ENCODE results near the gene IQSEC2.
A peak's percentile ranks its signal among the peaks of the same experiment; 100 is the strongest.

Gene IQSEC2

DNA sequence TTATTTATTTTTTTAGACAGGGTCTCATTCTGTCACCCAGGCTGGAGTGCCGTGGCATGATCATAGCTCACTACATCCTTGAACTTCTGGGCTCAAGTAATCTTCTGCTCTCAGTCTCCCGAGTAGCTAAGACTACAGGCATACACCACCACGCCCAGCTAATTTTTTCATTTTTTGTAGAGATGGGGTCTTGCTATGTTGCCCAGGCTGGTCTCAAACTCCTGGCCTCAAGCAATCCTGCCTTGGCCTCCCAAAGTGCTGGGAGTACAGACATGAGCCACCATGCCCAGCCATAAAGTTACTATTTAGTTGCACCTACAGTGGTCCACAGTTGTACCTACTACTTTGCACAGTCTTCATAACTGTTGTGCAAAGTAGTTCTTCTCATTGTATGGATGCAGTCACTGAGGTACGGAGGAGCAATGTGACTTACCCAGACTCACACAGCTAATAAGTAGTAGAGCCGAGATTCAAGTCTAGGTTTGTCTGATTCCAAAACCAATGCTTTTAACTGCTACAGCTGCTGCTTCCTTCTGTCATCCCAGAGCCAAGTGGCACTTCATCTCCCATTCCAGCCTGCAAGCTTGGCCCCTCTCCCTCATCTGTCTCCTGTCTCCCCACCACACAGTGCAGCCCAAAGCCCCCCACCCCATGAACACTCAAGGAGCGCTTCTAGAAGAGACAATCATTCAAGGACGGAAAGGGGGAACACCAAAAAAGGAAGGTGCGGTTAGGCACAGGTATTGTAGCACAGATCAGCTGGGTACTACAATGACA is 24.0 kb upstream of the IQSEC2 start:
- no peak for DNase-seq

DNA sequence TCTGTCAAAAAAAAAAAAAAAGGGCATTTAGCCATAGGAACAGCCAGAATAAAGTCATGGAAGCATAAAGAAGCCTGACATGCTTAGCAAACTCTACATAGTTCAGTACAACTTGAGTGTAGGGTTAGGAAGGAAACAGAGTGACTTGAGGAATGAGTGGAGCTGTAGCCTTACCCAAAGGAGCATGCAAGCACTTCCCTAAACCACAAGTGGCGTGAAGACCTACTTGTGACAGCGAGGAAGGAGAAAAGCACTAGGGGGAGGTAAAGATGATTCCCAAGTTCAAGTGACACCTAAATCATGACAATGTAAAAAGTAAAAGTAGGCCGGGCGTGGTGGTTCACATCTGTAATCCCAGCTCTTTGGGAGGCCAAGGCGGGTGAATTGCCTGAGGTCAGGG is 21.8 kb upstream of the IQSEC2 start:
- DNase-seq = no peak

DNA sequence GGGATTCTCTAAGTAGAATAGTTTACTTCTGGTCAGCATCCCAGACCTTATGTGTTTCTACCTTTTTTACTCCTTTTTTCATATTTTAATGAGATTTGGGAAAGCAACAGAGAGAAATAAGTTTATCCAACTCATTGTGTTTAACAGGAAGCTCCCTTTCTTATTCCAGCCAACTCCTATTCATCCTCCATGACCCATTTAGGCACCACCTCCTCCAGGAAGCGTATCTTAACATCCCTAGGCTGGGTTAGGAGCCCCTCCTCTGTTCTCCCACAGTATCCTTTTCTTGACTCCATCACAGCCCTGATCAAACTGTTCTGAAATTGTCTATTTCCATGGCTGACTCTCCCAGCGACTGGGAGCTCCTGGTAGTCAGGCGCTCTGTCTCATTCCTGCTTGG is 18.8 kb upstream of the IQSEC2 start:
- no peak for DNase-seq

DNA sequence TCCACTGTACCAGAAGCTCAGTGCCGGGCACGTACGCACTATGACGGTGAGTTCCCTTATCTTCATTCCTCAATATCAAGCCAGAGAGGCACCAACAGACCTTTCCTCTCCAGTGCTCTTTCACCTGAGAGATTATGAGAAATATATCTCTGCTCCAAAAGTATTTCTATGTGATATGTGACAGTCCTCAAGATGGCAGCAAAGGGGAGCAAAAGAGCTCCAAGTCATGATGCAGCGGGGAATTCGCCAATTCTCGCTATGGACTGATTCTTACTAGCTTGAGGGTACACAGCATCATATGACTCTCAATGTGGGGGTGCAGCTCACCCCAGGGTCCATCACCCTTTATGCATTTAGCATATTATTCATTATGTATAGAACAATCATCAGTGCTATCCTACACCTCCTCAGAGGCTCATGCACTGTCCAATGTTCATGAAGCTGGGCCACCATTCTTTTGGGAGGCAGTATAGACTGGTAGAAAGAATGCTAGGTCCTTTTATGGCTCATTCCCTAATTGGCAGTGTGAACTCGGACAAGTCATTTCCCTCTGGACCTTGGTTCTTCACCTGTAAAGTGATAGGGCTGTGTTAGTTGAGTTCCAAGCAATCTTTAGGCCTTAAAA is 12.8 kb upstream of the IQSEC2 start:
- DNase-seq = no peak

DNA sequence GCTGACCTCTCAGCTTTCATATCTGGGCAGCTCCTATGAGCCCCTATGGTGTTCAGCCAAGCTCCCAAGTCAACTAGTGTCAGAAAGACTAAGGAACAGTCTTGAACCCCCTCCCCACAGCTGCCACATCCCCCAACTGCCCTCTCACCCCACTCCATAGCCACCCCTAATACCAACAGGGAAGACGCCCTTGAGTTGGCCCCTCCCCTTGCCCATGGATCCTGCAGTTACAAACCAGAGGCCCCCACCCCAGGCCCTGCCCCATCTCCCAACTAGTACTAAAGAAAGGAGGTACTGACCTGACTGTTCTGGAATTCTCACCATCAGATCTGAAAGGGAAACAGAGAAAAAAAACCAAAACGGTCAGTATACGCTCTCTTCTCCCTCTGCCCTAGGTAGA is 10.2 kb upstream of the IQSEC2 start:
- DNase-seq = no peak

DNA sequence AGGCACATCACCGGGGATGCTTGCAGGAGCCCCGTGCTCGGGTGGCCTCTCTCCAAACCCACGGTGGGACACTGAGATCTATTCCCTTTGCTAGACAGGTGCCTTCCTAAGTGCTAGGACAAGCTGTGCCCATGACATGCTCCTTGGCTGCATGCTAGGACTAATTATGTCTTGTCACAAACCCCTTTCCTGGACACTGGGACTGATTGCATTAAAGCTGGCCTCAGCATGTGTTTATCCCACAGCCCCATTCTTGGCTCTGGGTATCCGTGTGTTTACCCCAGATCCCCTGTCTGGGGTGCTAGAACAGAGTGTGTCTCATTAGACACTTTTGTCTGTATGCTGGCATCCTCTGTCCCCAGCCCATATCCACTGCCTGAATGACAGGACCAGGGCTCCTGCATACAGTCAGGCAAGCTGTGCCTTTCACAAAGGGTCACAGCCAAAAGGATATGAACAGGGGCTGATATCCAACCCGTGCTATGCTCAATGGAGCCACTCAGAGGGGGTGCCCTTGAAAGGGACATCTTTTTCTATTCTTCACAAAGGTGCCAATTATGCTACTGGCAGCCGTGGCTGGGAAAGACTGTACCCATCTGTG is 9.2 kb upstream of the IQSEC2 start:
- no peak for DNase-seq

DNA sequence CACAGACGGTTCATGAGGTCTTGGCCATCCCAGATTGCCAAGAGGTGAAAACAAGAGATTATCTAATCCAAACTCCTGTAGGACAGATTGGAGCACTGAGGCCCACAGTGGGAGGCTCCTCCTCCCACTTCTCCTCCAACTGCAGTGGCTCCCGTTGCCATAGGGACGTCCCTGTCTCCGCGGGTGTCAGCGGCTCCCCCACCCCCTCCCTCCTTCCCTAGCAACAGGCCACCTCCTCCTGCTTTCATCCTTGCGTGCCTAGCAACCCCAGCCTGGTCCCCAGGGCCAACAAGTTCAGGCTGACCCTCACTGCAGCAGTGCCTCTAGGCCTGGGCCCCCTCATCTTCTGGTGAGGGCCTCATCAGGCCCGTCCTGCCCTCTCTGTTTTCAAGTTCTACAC is 6.8 kb upstream of the IQSEC2 start:
- DNase-seq = no peak

DNA sequence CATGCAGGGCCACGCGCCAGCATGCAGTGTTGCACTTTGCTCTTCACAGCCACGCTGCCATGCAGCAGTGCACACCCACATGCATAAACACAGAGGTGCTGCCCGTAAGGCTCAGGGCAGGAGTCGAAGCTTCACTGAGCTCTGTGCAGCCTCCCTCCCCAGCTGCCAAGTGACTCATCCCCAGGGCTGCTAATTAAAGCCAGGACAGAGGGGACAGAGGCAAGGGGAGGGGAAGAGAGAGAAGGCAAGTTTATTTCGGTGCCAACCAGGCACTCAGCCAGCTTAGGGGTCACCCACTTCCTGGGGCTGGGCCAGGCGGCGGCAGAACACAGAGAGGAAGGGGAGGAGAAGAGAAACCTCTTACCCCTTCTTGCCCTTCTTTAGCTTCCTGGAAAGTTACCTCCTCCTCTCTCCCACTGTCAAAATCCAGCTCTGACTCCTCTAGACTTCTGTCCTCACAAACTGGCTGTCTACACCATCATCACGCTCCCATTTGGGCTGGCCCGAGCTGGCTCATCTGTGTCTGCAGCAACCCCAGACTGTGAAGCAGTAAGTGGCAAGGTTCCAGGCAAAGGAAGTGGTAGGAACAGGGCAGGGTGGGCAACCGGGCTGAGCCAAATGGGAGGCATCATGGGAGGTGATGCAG is 6.2 kb upstream of the IQSEC2 start:
- peak; percentile 30 for DNase-seq

DNA sequence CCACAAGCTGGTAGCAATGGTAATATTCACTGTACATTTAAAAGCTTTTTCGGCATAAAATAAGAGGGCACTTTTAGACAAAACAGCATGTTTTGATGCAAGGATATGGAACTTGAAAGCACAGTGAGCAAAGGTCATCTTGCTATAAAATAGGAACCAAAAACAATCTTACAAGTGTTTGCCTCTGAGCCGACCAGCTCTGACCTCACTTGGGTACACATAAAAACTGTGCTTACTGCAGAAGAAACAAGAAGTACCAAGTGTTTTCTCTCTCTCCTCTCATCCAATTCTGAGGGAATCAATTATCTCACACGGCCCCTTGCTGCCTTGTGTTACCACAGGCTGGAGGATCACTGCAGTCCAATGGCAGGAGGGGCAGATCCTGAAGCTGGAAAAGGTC is 4.8 kb upstream of the IQSEC2 start:
- DNase-seq = peak; percentile 61

DNA sequence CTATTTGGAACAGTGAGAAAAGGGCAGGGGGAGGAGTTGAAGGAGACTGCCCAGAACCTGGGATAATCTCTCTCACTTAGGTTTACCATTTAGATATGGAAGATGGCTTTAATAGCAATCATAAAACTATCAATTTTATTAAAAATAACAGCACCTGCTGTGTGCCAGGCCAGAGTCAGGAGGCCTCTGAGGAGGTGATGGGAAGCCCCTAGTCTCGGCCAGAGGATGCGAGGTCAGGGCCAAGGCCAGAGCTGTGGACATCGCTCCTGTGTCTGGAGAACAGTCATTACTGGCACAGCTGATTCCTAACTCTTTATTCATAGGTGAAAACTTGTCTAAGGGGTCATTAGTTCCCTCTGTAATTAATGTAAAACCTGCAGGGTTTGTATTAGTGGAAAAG is 4.2 kb upstream of the IQSEC2 start:
- no peak for DNase-seq

DNA sequence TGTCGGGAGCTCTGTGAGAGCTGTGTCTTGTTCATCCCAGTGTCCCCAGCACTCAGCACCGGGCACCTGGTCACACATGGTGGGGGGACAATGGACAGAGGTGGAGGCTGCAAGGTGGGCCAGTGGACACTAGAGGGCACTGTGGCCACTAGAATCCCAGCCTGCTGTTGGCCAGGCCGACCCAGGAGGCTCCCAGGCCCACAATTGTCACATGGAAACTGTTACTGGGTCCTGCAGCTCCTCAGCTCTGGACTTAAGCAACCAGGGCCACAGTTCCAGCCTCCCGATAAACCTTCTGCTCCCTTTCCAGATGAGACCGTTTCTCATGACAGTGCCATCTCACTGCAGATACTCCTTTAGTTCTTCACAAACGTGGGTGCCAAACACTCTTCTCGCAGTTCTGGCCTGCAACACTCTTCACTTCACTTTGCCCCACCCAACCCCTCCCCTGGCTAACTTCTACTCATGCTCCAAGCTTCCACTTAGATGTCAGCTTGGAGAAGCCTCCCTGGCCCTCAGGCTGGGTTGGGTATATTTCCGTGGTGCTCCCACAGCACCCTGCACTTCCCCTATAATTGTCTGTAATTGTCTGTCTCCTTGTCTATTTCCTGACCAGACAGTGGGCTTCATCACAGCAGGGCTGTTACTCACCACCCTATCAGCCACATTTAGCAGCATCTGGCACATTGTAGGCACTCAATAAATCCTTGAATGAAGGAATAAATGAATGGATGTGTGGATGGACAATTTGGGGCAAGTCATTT is 3.5 kb upstream of the IQSEC2 start:
- DNase-seq = peak; percentile 39

DNA sequence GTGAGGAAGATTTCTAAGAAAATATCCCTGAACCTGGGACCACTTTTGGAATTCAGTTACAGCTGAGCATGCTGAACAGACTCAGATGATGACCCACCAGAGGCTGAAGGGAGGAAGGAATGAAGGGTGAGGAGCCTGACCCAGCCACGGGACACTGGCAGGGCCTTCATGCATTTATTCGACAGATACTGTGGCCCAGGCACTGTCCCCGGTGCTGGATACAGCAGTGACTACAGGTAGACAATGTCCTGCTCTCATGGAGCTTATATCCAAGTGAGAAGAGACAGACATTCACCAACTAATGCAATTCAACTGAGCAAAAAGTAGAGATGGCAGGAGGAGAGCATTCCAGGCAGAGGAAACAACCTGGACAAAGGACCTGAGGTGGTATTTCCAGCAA is 2.2 kb upstream of the IQSEC2 start:
- DNase-seq = no peak

DNA sequence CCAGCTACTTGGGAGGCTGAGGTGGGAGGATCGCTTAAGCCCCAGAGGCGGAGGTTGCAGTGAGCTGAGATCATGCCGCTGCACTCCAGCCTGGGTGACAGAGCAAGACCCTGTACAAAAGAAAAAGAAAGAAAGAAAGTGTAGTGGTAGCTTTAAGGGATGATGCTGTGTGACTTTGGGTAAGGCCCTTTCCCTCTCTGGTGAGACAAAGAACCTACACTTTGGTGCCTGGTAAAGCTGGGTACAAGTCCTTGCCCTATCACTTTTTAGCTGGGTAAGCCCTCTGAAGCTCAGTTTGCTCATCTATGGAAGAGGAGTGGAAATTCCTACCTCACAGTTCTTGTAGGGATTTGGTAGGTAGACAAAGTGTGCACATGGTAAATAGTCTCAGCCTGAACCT is 1.7 kb upstream of the IQSEC2 start:
- no peak for DNase-seq

DNA sequence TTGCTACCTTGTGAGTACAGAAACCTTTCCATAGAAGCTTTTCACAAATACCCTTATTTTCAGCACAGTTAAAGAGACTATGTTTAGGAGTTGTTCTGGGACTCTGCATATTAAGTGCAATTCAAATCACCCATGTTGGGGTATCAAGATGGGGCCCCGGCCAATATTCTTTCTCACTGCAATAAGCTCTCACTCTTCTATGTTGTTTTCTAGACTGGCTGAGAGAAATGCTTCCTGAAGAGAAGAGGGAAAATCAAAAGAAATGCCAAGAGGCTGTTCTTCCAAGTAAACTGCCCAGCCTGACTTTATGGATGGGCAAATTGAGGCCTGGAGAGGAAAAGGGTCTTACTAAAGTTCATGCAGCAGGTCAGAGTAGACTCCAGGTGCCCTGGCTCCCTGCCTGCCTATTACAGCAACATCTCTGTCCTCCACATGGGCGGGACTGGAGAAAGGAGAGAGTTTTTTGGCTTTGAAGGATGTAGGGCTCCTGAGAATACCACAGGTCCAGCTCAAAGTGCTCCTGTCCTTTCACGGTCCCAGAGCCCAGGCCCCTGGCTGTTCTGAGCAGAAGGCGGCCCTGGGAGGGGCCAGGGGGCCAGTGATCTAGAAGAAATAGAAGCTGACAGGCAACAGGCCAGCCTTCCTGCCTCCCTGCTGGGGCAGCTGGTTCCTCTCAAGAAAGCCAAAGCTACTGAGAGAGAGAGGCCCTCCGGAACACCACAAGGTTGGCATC is 745 bp upstream of the IQSEC2 start:
- no peak for DNase-seq

DNA sequence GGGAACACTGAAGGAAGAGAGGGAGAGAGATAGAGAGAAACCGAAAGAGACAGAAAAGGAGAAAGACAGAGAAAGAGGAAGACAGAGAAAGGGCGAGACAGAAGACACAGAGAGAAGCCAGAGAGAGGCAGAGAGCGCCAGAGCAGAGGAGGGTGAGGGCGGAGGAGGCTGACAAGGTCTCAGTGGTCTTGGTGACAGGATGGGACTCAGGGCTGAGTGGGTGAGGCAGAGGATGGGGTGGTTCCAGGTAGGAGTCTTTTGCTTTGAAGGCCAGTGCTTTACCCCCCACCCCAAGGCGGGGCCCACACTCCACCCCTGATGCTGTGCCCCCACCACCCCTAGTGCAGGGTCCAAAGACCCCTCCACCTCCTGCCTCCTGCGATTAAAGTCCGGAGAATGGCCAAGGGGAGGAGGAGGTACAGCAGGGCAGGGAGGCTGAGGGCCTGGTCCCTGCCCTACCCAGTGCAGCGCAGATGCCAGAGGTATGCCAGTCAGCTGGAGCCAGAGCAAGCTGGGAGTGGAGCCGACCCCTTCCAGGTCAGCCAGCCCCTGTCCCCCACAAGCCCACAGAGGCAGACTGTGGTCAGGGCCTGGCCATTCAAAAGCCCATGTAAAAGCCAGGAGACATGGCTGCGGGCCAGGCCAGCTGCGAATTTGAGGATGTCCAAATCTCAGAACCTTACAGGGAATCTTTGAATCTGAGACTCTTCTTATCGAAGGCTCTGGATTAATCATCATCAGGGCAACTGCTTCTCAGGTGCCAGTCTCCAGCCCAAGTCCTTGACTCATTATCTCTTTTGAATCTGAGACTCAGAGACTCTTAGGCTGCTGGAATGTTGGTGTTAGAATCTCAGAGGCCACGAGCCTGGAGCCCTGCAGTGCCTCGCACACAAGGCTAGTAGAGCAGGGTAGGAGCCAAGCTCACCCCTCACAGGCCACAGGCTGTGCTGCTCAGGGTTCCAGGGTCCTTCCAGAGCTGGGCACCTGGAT is 758 bp downstream of the IQSEC2 start:
- DNase-seq = peak; percentile 16

DNA sequence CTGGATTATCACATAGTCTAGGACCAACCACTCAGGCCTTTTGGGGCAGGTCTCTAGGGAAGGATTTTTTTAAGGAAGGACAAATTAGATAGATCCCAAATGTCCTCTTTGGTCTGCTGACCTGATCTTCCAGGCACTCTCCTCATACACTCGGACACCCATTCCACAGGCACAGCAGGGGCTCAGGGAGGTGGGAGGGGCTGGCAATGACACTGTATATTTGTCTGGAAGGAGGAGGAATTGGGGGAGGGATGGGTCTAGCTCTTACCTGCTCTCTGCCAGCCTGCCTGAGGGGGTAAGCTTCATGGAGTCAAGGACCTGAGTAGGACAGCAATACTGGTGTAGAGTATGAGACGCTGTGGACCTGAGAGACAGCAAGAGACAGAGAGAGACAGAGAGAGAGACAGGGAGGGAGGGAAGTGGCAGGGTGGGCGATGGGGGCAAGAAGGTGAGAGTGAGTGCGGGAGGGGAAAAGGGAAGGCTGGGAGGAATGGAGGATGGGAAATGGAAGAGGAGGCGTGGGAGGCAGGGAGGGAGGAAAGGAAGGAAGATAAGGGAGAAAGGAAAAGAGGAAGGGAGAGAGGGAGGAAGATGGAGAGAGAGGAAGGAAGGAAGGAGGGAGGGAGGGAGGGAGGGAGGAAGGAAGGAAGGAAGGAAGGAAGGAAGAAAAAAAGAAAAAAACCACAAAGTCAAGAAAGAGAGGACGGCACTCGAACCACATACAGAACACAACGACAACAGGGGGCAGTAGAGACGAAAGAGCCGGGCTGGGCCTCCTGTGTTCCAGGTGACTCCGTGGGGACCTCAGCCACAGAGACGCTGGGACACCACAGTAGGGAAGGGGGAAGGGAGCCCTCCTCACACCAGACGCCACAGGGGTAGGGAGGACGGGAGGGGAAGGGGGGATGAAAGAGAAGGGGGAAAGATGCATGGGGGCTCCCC is 1.8 kb downstream of the IQSEC2 start:
- no peak for DNase-seq

DNA sequence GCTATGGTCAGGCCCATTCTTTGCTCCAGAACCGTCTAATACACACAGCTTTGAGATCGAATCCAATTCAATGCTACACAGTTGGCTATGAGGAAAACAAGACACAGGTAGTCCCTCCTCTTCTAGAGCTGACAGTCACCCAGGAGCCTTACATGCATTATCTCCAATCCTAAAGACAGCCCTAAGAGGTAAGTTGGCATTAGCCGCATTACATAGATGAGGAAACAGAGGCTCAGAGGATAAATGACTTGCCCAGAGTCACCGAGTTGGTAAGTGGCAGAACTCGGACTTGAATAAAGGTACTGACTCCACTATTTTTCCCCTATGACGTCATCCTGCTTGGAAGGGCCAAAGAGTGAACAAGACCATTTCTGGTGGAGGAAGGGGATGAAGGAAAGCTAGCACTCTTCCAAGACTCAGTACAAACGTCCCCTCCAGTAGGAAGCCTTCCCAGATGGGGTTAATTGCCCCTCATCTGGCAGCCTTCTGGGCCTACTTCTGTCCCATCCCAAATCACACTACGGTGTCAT is 8.5 kb downstream of the IQSEC2 start:
- no peak for DNase-seq

DNA sequence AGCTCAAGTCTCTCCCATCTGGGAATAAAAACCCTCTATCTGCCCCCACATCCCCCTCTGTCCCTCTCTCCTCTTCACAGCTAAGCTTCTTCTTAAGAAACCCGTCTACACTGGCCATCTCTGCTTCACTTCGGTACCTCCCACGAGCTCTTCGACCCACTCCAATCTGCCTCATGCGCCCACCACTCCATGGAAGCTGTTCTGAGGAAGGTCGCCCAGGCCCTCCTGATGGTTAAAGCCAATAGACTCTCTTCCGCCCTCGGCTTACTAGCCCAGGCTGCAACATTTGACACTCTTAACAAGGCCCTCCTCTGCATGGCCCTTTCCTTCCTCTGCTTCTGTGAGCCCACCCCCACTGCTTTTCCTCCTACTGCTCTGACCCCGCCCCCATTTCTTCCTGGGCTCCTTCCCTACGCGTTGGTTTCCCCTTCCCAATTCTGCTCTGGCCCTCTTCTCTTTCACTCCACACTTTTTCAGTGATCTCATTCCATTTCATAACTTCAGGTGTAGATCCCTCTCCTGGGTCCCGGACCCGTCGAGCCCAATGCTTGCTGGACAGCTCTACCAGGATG is 11.8 kb downstream of the IQSEC2 start:
- DNase-seq = no peak

DNA sequence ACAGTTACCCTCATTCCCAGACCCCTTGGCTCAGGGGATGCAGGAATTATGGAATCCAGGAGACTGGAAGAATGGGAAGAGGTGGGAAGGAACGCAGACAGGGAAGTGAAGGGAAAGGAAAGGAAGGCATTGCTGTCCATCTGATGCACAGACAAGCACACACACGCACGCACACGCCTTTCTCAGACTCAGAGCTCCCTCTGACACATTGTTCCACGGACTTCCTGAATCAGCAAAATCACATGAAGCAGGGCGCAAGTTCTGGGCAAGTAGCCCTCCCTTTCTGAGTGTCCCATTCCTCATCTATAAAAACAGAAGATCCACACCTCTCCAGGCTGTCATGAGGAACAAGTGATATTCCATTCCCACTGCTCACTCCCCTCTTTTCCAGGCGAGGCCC is 13.2 kb downstream of the IQSEC2 start:
- DNase-seq = peak; percentile 14
